Right atrium auricular region (tissue), 2 donors: ENCODE measurements around the gene MFAP3L. TPM values are rescaled to one million over a fixed set of nuclear protein-coding genes. Genes with fewer than 3 reads are reported as not detected.

Experiments used
- DNase-seq: peaks from one replicate; pipeline ENCODE4 v3.0.0-alpha.2; 2019; ENCODE audit warnings: low spot score
- H3K27ac ChIP-seq, 2 donors: fragments of 200-600 bp; sonication (generic); 1 replicate in 1 of 2; 2 replicates in 1 of 2; pipeline ENCODE4 v1.5.1; 2016 to 2019
- H3K27me3 ChIP-seq, 2 donors: fragments of 200-600 bp; sonication (generic); one replicate each; pipeline versions ENCODE4 v1.5.1 to v1.6.0; 2017 to 2019
- H3K36me3 ChIP-seq: fragments of 200-600 bp; sonication (generic); one replicate; pipeline ENCODE4 v1.5.1; 2016
- H3K4me1 ChIP-seq, 2 donors: fragments of 200-600 bp; sonication (generic); one replicate each; pipeline versions ENCODE4 v1.5.1 to v1.6.0; 2017 to 2019
- H3K4me3 ChIP-seq, 2 donors: fragments of 200-600 bp; sonication (generic); 1 replicate in 1 of 2; 2 replicates in 1 of 2; pipeline ENCODE4 v1.5.1; 2017 to 2019; ENCODE audit warnings: mild to moderate bottlenecking in 1 of 2, moderate library complexity in 1 of 2
- H3K9me3 ChIP-seq, 2 donors: fragments of 200-600 bp; sonication (generic); one replicate each; pipeline ENCODE4 v1.5.1; 2019
- total RNA-seq, 2 donors: library from RNA; depleted of rRNA; stranded (reverse); fragments of >200 nt; gene quantifications; one replicate each; pipeline ENCODE4 v1.1.0, GENCODE V29; 2016
- TF ChIP-seq, protein P1 (sequence below), 2 donors: fragments of 200-600 bp; sonication (generic); IDR thresholded peaks; one replicate each; pipeline ENCODE4 v1.5.1; 2019; ENCODE audit warnings: antibody characterized with exemption in 2 of 2

Gene MFAP3L
- total RNA-seq, 2 donors from 2014 or later: 7.7 to 8.1 TPM

DNA sequence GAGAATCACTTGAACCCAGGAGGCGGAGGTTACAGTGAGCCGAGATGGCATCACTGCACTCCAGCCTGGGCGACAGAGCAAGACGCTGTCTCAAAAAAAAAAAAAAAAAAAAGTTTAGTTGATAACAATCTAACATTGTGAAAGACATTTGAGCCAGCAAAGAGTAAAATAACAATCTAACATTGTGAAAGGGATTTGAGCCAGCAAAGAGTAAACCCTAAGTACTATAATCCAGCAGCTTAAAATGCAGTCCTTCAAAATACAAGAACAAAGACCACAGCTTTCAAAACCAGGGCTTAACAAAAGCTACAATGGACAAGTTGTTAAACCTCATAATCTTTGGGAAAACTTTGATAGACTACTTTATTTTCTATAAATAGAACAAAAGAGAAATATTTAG lies 16.9 kb downstream of the MFAP3L start:
- Histone ChIP-seq H3K27me3 (no peaks in the 10 kb centered on the region), H3K4me1 (peaks cover 0 to 5% of the 10 kb centered on the region in 2 donors), H3K36me3 (no peaks in the 10 kb centered on the region), H3K27ac (no peak overlapping the region), H3K4me3 (no peak overlapping the region), H3K9me3 (no peaks in the 10 kb centered on the region)
- no peak for DNase-seq
- TF ChIP-seq, protein P1, sequence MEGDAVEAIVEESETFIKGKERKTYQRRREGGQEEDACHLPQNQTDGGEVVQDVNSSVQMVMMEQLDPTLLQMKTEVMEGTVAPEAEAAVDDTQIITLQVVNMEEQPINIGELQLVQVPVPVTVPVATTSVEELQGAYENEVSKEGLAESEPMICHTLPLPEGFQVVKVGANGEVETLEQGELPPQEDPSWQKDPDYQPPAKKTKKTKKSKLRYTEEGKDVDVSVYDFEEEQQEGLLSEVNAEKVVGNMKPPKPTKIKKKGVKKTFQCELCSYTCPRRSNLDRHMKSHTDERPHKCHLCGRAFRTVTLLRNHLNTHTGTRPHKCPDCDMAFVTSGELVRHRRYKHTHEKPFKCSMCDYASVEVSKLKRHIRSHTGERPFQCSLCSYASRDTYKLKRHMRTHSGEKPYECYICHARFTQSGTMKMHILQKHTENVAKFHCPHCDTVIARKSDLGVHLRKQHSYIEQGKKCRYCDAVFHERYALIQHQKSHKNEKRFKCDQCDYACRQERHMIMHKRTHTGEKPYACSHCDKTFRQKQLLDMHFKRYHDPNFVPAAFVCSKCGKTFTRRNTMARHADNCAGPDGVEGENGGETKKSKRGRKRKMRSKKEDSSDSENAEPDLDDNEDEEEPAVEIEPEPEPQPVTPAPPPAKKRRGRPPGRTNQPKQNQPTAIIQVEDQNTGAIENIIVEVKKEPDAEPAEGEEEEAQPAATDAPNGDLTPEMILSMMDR (IDR thresholded peaks at IDR 0.05): no peak

DNA sequence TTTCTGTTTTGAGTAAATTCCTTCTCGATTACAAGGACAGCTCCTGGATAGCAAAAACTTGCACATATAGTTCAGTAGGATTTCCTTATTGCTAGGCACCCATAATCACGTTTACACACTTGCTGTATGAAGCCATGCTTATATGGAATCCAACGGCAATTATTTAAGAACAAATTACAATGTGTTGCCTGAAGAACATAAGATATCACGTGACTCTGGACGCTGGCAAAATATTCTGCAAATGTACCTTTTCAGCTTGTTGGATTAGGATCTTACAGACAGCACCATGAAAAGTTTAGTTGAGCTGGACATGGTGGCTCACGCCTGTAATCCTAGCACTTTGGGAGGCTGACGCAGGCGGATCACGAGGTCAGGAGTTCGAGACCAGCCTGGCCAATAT lies 17.4 kb downstream of the MFAP3L start:
- H3K9me3 ChIP-seq: no peaks in the 10 kb centered on the region
- H3K4me3 ChIP-seq: no peak overlapping the region
- no peaks in the 10 kb centered on the region for H3K36me3 ChIP-seq
- H3K4me1 ChIP-seq: peaks cover 0 to 5% of the 10 kb centered on the region in 2 donors
- DNase-seq: no peak
- H3K27ac ChIP-seq: no peak overlapping the region
- TF ChIP-seq, protein P1 (IDR thresholded peaks at IDR 0.05): no peak
- no peaks in the 10 kb centered on the region for H3K27me3 ChIP-seq

DNA sequence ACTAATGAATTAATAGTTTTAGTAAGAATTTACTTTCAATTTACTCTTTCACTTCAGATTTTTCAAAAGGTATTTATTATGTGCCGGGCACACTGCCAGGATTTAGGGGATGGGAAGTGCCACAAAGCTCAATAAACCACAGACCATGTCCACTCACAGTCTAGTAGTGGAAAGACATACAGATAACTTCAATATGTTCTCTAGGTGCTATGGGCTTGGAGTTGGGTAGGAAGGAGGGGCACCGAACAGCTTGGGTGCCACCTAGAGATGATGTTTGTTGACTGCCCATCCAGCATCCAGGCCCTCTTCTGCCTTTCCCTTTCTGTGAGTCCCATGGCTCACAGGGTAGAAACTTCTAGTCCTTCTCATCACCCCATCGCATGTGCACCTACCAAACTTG lies 17.8 kb downstream of the MFAP3L start:
- H3K9me3 ChIP-seq: no peaks in the 10 kb centered on the region
- H3K27ac ChIP-seq: no peak overlapping the region
- H3K27me3 ChIP-seq: no peaks in the 10 kb centered on the region
- no peaks in the 10 kb centered on the region for H3K36me3 ChIP-seq
- H3K4me1 ChIP-seq: peaks cover 0 to 5% of the 10 kb centered on the region in 2 donors
- no peak for DNase-seq
- H3K4me3 ChIP-seq: no peak overlapping the region
- TF ChIP-seq, protein P1 (IDR thresholded peaks at IDR 0.05): no peak

DNA sequence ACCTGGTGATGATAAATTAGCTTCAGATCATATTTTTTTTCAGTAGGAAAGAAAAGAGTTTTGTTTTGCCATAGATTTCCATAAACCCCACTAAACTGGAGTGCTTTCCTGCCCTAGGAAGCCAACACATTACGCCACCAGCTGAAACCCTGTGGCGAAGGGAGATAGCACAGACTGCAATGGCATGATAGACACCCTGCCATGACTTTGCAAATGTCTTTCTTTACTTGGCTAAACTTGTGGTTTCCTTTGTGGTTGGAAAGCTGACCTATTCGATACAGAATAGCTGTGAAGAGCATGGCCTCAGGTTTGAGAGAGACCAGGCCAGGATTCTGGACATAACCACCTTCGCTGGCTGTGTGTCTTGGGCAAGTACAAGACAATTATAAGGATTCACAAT lies 19.1 kb downstream of the MFAP3L start:
- Histone ChIP-seq H3K27ac (no peak overlapping the region), H3K4me3 (no peak overlapping the region), H3K27me3 (no peaks in the 10 kb centered on the region), H3K9me3 (no peaks in the 10 kb centered on the region), H3K4me1 (peaks cover 0 to 5% of the 10 kb centered on the region in 2 donors), H3K36me3 (no peaks in the 10 kb centered on the region)
- DNase-seq: no peak
- TF ChIP-seq, protein P1 (IDR thresholded peaks at IDR 0.05): no peak

DNA sequence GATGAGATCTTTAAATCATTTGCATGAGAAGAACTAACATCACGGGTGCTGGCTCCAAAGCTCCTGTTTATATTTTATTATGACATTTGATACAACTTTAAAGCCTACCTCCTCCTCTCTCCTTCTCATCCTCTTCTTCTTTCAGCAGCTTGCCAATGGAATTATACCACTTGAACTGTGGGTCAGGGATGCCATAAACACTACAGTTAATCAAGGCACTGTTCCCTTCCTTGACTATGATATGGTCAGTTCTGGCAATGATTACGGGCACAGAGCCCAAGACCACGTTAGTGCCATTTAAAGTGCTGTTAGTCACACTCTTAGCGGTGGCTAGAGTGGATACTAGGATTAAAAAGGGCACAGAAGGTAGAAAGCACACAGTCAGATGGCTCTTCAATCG lies 20.7 kb downstream of the MFAP3L start:
- TF ChIP-seq, protein P1 (IDR thresholded peaks at IDR 0.05): no peak
- Histone ChIP-seq H3K4me1 (peaks cover 0 to 5% of the 10 kb centered on the region in 2 donors), H3K9me3 (no peaks in the 10 kb centered on the region), H3K27me3 (no peaks in the 10 kb centered on the region), H3K4me3 (no peak overlapping the region), H3K36me3 (no peaks in the 10 kb centered on the region), H3K27ac (no peak overlapping the region)
- no peak for DNase-seq

DNA sequence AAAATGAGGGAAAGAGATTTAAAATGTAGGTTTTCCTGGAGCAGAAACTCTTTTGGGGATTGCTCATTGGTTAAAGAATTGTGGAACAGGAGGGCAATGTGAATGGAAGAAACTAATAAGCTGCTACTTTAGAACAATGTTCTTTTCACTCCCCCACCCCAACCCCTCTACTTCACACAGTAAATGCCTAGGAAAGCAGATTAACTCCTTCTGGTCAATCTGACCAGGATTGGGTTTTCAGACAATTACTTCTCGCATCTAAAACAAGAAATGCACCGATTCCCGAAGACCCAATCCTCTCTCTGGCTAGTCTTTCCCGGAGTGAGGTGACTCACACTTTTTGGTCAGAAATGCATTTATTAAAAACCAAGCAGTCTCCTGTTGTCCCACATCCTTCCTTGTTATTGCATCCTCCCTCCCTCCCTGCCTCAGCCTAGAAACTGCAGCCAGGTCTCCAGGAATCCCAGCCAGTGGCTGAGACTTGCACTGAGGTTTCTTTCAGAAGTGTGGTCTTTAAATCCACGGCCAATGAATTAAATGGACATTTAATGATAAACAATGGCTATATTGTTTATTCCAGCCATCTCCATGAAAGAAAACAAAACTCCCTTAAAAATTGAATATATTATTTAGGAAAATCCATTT lies 21.4 kb downstream of the MFAP3L start:
- Histone ChIP-seq H3K9me3 (no peaks in the 10 kb centered on the region), H3K27ac (no peak overlapping the region), H3K4me3 (no peak overlapping the region), H3K36me3 (no peaks in the 10 kb centered on the region), H3K4me1 (peaks cover 0 to 5% of the 10 kb centered on the region in 2 donors), H3K27me3 (no peaks in the 10 kb centered on the region)
- TF ChIP-seq, protein P1 (IDR thresholded peaks at IDR 0.05): no peak
- no peak for DNase-seq
